ENCODE results near the gene ELAVL1.
A peak's percentile ranks its signal among the peaks of the same experiment; 100 is the strongest.

ELAVL1 gene

GRCh38 chr19:8020681-8021080, 15.2 kb upstream of the ELAVL1 start:
- in situ Hi-C loops (cut with MboI; ENCODE audit: low pct_unique_long_range_greater_than_20kb, low sequenced_read_pairs, unreplicated experiment), result no loop called here
- no peak for TF ChIP-seq CTCF (IDR thresholded peaks at IDR 0.05; ENCODE audit: extremely low read depth, insufficient read depth, missing control alignments)
- DNase-seq (ENCODE audit: low spot score), result no peak

GRCh38 chr19:8017808-8018207, 12.4 kb upstream of the ELAVL1 start:
- in situ Hi-C loops (cut with MboI; ENCODE audit: low pct_unique_long_range_greater_than_20kb, low sequenced_read_pairs, unreplicated experiment), result no loop called here
- DNase-seq (ENCODE audit: low spot score), result peak; percentile 77
- peak; percentile 70 for TF ChIP-seq CTCF (IDR thresholded peaks at IDR 0.05; ENCODE audit: extremely low read depth, insufficient read depth, missing control alignments)

- TF ChIP-seq CTCF (IDR thresholded peaks at IDR 0.05; ENCODE audit: extremely low read depth, insufficient read depth, missing control alignments), result no peak
- DNase-seq (ENCODE audit: low spot score), result peak; percentile 48
- in situ Hi-C loops (cut with MboI; ENCODE audit: low pct_unique_long_range_greater_than_20kb, low sequenced_read_pairs, unreplicated experiment), result no loop called here
Measured at GRCh38 chr19:8004723-8005513, 523 bp downstream of the ELAVL1 start.

GRCh38 chr19:8004001-8004400, 1.4 kb downstream of the ELAVL1 start:
- no peak for TF ChIP-seq CTCF (IDR thresholded peaks at IDR 0.05; ENCODE audit: extremely low read depth, insufficient read depth, missing control alignments)
- no peak for DNase-seq (ENCODE audit: low spot score)
- in situ Hi-C loops (cut with MboI; ENCODE audit: low pct_unique_long_range_greater_than_20kb, low sequenced_read_pairs, unreplicated experiment), result no loop called here

- in situ Hi-C loops (cut with MboI; ENCODE audit: low pct_unique_long_range_greater_than_20kb, low sequenced_read_pairs, unreplicated experiment), result no loop called here
- TF ChIP-seq CTCF (IDR thresholded peaks at IDR 0.05; ENCODE audit: extremely low read depth, insufficient read depth, missing control alignments), result peak; percentile 99
- DNase-seq (ENCODE audit: low spot score), result peak; percentile 86
Measured at GRCh38 chr19:8001995-8002849, 3.2 kb downstream of the ELAVL1 start.

GRCh38 chr19:8001651-8001994, 3.8 kb downstream of the ELAVL1 start:
- no peak for TF ChIP-seq CTCF (IDR thresholded peaks at IDR 0.05; ENCODE audit: extremely low read depth, insufficient read depth, missing control alignments)
- in situ Hi-C loops (cut with MboI; ENCODE audit: low pct_unique_long_range_greater_than_20kb, low sequenced_read_pairs, unreplicated experiment), result no loop called here
- no peak for DNase-seq (ENCODE audit: low spot score)

All from GM13977 (cell line).